Activated T-cell treated with anti-CD3 and anti-CD28 coated beads, Interleukin-2, amount 50 U/mL, for 4 hours (primary cell): ENCODE measurements around the gene GPR150. TPM values are rescaled to one million over a fixed set of nuclear protein-coding genes. Genes with fewer than 3 reads are reported as not detected.

Experiments
- ATAC-seq, 2 donors: fragments of 200-7000 bp; cut with Tn5 transposase; one replicate each; pipeline ENCODE4 v1.10.0; 2021
- DNase-seq: peaks from one replicate; pipeline ENCODE4 v3.0.0-alpha.2; 2020
- H3K27me3 Mint-ChIP-seq: one replicate; pipeline ENCODE4 v1.8.0; 2021; ENCODE audit warnings: low read depth, mixed read lengths
- H3K36me3 Mint-ChIP-seq: one replicate; pipeline ENCODE4 v1.8.0; 2022; ENCODE audit warnings: mixed read lengths; ENCODE audit not compliant: insufficient read depth
- H3K4me1 Mint-ChIP-seq: one replicate; pipeline ENCODE4 v1.8.0; 2021; ENCODE audit warnings: low read depth, mixed read lengths
- H3K4me3 Mint-ChIP-seq: one replicate; pipeline ENCODE4 v1.8.0; 2021; ENCODE audit warnings: mild to moderate bottlenecking, moderate library complexity, mixed read lengths
- H3K9me3 Mint-ChIP-seq: one replicate; pipeline ENCODE4 v1.8.0; 2021; ENCODE audit warnings: mixed read lengths
- total RNA-seq, 3 donors: library from RNA; stranded (reverse); gene quantifications; one replicate each; pipeline ENCODE4 v1.2.1, GENCODE V29; 2021

GPR150 gene
- total RNA-seq, 3 donors from 2014 or later: 0.53 to 0.57 (median 0.55) TPM

- no peaks in the 10 kb centered on the region for H3K27me3 Mint-ChIP-seq
- DNase-seq: no peak
- H3K4me3 Mint-ChIP-seq: no peak overlapping the region
- H3K36me3 Mint-ChIP-seq: peaks cover 22% of the 10 kb centered on the region
- H3K9me3 Mint-ChIP-seq: no peaks in the 10 kb centered on the region
- peaks cover 14% of the 10 kb centered on the region for H3K4me1 Mint-ChIP-seq
- ATAC-seq: no peak
These were observed 33.0 kb downstream of the GPR150 start for GRCh38 chr5:95652849-95653248.

DNA sequence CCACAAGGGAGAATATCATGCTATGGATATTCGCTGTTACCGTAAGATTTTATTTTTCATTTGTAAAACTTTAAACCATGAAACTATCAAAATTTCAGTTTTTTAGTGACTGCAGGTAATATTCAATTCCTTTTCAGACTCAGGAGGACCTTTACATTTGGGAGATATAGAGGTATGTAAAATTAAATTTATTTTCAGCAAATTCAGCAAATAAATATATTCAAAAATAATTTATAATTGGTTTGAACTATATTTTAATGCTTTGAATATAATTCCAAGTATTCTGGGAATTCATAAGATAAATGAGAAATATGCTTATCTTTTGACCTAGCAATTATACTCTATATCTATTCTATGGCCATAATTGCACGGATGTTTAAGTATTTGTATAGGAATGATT, 34.3 kb downstream of the GPR150 start:
- ATAC-seq (no peak), DNase-seq (no peak)
- Mint-ChIP-seq H3K27me3 (no peaks in the 10 kb centered on the region), H3K4me1 (peaks cover 6% of the 10 kb centered on the region), H3K9me3 (no peaks in the 10 kb centered on the region), H3K36me3 (peaks cover 25% of the 10 kb centered on the region), H3K4me3 (no peak overlapping the region)

- Mint-ChIP-seq H3K36me3 (peaks cover 26% of the 10 kb centered on the region), H3K9me3 (no peaks in the 10 kb centered on the region), H3K27me3 (no peaks in the 10 kb centered on the region), H3K4me1 (no peaks in the 10 kb centered on the region), H3K4me3 (no peak overlapping the region)
- DNase-seq (no peak), ATAC-seq (no peak)
These were observed 35.7 kb downstream of the GPR150 start for GRCh38 chr5:95655575-95655974.

DNA sequence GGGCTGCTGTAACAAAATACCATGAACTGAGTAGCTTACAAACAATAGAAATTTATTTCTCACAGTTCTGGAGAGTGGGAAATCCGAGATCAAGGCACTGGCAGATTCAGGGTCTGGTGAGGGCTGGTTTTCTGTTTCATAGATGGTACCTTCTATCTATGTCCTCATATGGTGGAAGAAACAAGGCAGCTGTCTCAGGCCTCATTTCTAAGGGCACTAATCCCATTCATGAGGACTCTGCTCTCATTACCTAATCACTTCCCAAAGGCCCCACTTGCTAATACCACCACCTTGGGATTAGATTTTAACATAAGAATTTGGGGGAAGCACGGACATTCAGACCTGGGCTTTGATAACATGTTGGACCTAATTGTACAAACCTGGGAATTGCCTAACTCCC, 40.2 kb downstream of the GPR150 start:
- Mint-ChIP-seq H3K36me3 (peaks cover 11% of the 10 kb centered on the region), H3K4me1 (peaks cover 3% of the 10 kb centered on the region), H3K4me3 (no peak overlapping the region), H3K9me3 (no peaks in the 10 kb centered on the region), H3K27me3 (no peaks in the 10 kb centered on the region)
- ATAC-seq: no peak
- DNase-seq: no peak

DNA sequence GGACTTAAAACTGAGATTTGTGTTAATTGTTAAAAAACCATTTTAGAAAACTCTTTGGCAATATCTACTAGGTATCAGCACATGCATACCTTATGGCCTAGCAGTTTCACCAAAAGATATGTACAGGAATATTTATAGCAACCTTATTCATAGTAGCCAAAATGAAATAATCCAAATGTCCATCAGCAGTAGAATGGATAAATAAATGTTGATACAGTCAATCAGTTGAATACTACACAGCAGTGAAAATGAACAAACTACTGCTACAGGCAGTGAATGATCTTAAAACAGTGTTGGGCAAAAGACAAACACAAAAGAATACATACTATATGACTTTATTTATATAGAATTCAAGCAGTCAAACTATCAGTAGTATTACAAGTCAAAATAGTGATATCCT, 43.1 kb downstream of the GPR150 start:
- no peaks in the 10 kb centered on the region for H3K9me3 Mint-ChIP-seq
- DNase-seq: no peak
- no peak overlapping the region for H3K4me3 Mint-ChIP-seq
- peaks cover 3% of the 10 kb centered on the region for H3K4me1 Mint-ChIP-seq
- no peaks in the 10 kb centered on the region for H3K27me3 Mint-ChIP-seq
- H3K36me3 Mint-ChIP-seq: peaks cover 4% of the 10 kb centered on the region
- no peak for ATAC-seq

DNA sequence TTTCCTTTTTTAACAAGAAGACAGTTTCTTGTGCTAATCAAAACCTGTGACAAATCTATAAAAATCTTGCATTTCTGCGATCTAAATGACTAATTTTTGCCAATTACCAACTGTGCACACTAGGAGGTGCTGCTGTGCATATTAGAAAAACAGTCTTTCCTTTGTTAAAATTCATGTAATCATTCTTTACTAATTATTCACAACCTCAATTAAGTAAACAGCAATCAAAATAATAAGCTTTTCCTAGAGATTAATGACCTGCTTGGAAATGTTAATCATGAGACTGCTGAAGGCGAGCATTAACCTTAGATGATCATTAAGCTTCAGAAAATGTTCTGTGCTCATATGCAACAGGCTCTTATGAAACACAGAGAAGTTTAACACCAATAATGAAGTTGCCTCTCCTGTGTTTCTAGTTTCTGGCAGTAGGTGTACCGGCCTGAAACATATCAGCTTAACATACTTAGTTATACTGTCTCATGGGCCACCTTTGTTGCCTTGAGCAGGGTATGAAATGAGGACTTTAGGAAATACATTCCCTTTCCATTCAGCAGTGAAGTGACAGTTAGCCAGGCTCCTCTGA, 44.4 kb downstream of the GPR150 start:
- H3K4me3 Mint-ChIP-seq: no peak overlapping the region

DNA sequence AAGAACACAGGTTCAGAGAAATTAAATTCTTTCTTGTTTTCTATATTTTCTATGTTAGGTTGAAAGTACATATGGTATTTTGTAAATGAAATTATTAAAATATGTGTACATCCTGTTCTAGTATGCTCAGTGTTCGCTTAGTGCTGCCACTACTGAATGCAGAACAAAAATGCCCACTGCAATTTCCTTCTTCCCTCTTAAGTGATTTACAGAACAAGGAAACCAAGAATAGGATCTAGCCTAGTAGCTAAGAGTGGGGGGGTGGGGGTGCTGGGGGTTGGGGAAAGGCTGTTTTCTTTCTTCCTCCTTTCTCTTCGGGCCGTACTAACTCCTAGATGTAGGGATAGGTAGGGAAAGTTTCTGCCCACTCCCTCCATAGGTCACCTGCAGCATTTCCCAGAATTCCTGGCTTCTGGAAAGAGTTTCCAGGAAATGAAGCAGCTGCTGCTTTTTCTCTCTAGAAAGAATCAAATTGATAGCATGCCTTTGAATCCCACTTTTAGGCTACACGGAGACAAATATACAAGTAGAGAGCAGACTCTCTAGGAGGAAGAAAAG, 47.3 kb downstream of the GPR150 start:
- no peak for DNase-seq
- no peak overlapping the region for H3K4me3 Mint-ChIP-seq
- H3K9me3 Mint-ChIP-seq: no peaks in the 10 kb centered on the region
- peaks cover 3% of the 10 kb centered on the region for H3K4me1 Mint-ChIP-seq
- no peaks in the 10 kb centered on the region for H3K36me3 Mint-ChIP-seq
- peaks cover 4% of the 10 kb centered on the region for H3K27me3 Mint-ChIP-seq
- ATAC-seq: no peak

More for the DNA sequence above, 44.4 kb downstream of the GPR150 start:
- peaks cover 3% of the 10 kb centered on the region for H3K4me1 Mint-ChIP-seq
- ATAC-seq (no peak), DNase-seq (peak; percentile 13)
- H3K27me3 Mint-ChIP-seq: no peaks in the 10 kb centered on the region
- peaks cover under 1% of the 10 kb centered on the region for H3K36me3 Mint-ChIP-seq
- H3K9me3 Mint-ChIP-seq: no peaks in the 10 kb centered on the region

- H3K36me3 Mint-ChIP-seq: no peaks in the 10 kb centered on the region
- ATAC-seq (no peak), DNase-seq (no peak)
- no peaks in the 10 kb centered on the region for H3K9me3 Mint-ChIP-seq
- H3K4me3 Mint-ChIP-seq: no peak overlapping the region
- peaks cover 3% of the 10 kb centered on the region for H3K4me1 Mint-ChIP-seq
- peaks cover 4% of the 10 kb centered on the region for H3K27me3 Mint-ChIP-seq
These were observed 47.8 kb downstream of the GPR150 start for GRCh38 chr5:95667678-95668077.

GRCh38 chr5:95668216-95668615, 48.3 kb downstream of the GPR150 start:
- peaks cover 4% of the 10 kb centered on the region for H3K27me3 Mint-ChIP-seq
- DNase-seq (no peak), ATAC-seq (no peak)
- no peak overlapping the region for H3K4me3 Mint-ChIP-seq
- H3K9me3 Mint-ChIP-seq: no peaks in the 10 kb centered on the region
- H3K4me1 Mint-ChIP-seq: peaks cover 3% of the 10 kb centered on the region
- no peaks in the 10 kb centered on the region for H3K36me3 Mint-ChIP-seq

- H3K4me3 Mint-ChIP-seq: no peak overlapping the region
- H3K4me1 Mint-ChIP-seq: peaks cover 3% of the 10 kb centered on the region
- no peak for DNase-seq
- H3K27me3 Mint-ChIP-seq: peaks cover 4% of the 10 kb centered on the region
- no peaks in the 10 kb centered on the region for H3K36me3 Mint-ChIP-seq
- H3K9me3 Mint-ChIP-seq: no peaks in the 10 kb centered on the region
- no peak for ATAC-seq
These were observed 48.8 kb downstream of the GPR150 start for GRCh38 chr5:95668728-95669127.

GRCh38 chr5:95669540-95669939, 49.7 kb downstream of the GPR150 start:
- DNase-seq (no peak), ATAC-seq (no peak)
- no peaks in the 10 kb centered on the region for H3K36me3 Mint-ChIP-seq
- no peak overlapping the region for H3K4me3 Mint-ChIP-seq
- H3K27me3 Mint-ChIP-seq: peaks cover 4% of the 10 kb centered on the region
- no peaks in the 10 kb centered on the region for H3K4me1 Mint-ChIP-seq
- no peaks in the 10 kb centered on the region for H3K9me3 Mint-ChIP-seq

- H3K9me3 Mint-ChIP-seq: no peaks in the 10 kb centered on the region
These were observed 50.1 kb downstream of the GPR150 start for GRCh38 chr5:95669985-95670384.

GRCh38 chr5:95670568-95670967, 50.7 kb downstream of the GPR150 start:
- H3K9me3 Mint-ChIP-seq: no peaks in the 10 kb centered on the region
- H3K27me3 Mint-ChIP-seq: peaks cover 6% of the 10 kb centered on the region
- ATAC-seq: no peak
- no peaks in the 10 kb centered on the region for H3K36me3 Mint-ChIP-seq
- DNase-seq: no peak
- no peak overlapping the region for H3K4me3 Mint-ChIP-seq
- no peaks in the 10 kb centered on the region for H3K4me1 Mint-ChIP-seq

More at GRCh38 chr5:95669985-95670384, 50.1 kb downstream of the GPR150 start:
- Mint-ChIP-seq H3K4me3 (no peak overlapping the region), H3K27me3 (peaks cover 4% of the 10 kb centered on the region), H3K36me3 (no peaks in the 10 kb centered on the region), H3K4me1 (no peaks in the 10 kb centered on the region)
- ATAC-seq: no peak
- DNase-seq: no peak
